Caco-2 (cell line): ENCODE results near the gene DCDC1. TPM values are rescaled to one million over a fixed set of nuclear protein-coding genes. Genes with fewer than 3 reads are reported as not detected.

ENCODE experiments used
- BruUV-seq: library from RNA; stranded (reverse); fragments of 400-500 nt; replicated peaks from 2 replicates; lab custom pipeline; 2021; lab: Mats Ljungman, UMichigan
- CTCF ChIA-PET: fragments of 300-600 bp; sonication (Branson Sonifier 250); formaldehyde crosslinking; loops from one replicate; lab custom pipeline; 2022; ENCODE audit warnings: antibody characterized with exemption; lab: Charles Lee
- POLR2A ChIA-PET: fragments of 300-600 bp; sonication (Branson Sonifier 250); formaldehyde crosslinking; loops from one replicate; lab custom pipeline; 2022; ENCODE audit warnings: antibody characterized with exemption; lab: Charles Lee
- DNase-seq, 2 experiments: peaks; one replicate each; pipeline versions ENCODE4 v3.0.0 to v3.0.0-alpha.2; 2020 to 2022
- H3K27me3 ChIP-seq: replicated peaks from 2 replicates; pipeline ENCODE4 v1.6.0; 2011; ENCODE audit warnings: low read length; ENCODE audit not compliant: control insufficient read depth, insufficient read depth
- H3K36me3 ChIP-seq: 2 replicates; pipeline ENCODE4 v1.5.1; 2011; ENCODE audit warnings: low read length; ENCODE audit not compliant: control insufficient read depth, insufficient read depth
- H3K4me1 ChIP-seq: fragments of 250-450 bp; sonication (Bioruptor Pico); 2 replicates; pipeline ENCODE4 v1.5.1; 2020; ENCODE audit warnings: mild to moderate bottlenecking
- H3K4me3 ChIP-seq: 2 replicates; pipeline ENCODE4 v1.5.1; 2011; ENCODE audit warnings: low read depth, mild to moderate bottlenecking, control low read depth, low read length
- H3K9me3 ChIP-seq: fragments of 250-450 bp; sonication (Bioruptor Pico); 2 replicates; pipeline ENCODE4 v1.5.1; 2020; ENCODE audit warnings: mild to moderate bottlenecking, moderate library complexity
- H3K27ac Mint-ChIP-seq: one replicate; pipeline ENCODE4 v1.8.0; 2022; ENCODE audit warnings: mixed read lengths; ENCODE audit not compliant: unreplicated experiment
- H3K27me3 Mint-ChIP-seq: one replicate; pipeline ENCODE4 v1.8.0; 2022; ENCODE audit warnings: mixed read lengths; ENCODE audit not compliant: insufficient read depth, unreplicated experiment
- H3K36me3 Mint-ChIP-seq: one replicate; pipeline ENCODE4 v1.8.0; 2022; ENCODE audit warnings: mild to moderate bottlenecking, mixed read lengths; ENCODE audit not compliant: insufficient read depth, unreplicated experiment
- H3K4me1 Mint-ChIP-seq: one replicate; pipeline ENCODE4 v1.8.0; 2022; ENCODE audit warnings: low read depth, mixed read lengths; ENCODE audit not compliant: unreplicated experiment
- H3K4me3 Mint-ChIP-seq: one replicate; pipeline ENCODE4 v1.8.0; 2022; ENCODE audit warnings: mild to moderate bottlenecking, moderate library complexity, mixed read lengths; ENCODE audit not compliant: unreplicated experiment
- H3K9me3 Mint-ChIP-seq: one replicate; pipeline ENCODE4 v1.8.0; 2022; ENCODE audit warnings: mixed read lengths; ENCODE audit not compliant: unreplicated experiment
- intact Hi-C: fragments of 100-400 bp; cut with micrococcal nuclease; formaldehyde crosslinking; loops from one replicate; pipeline ENCODE4 v1.10.0; 2022; ENCODE audit not compliant: unreplicated experiment
- total RNA-seq: library from RNA; stranded (reverse); gene quantifications from 2 replicates; pipeline ENCODE4 v1.2.3, GENCODE V29; 2022
- TF ChIP-seq, protein P1 (sequence below), 2 experiments: fragments of 200-600 bp in 1 of 2; IDR thresholded peaks; 1 replicate in 1 of 2; 2 replicates in 1 of 2; pipeline versions ENCODE4 v1.5.1 to v1.8.0; 2011 to 2022; ENCODE audit warnings: antibody characterized with exemption in 1 of 2, control low read depth in 1 of 2, inconsistent platforms in 1 of 2, low read depth in 1 of 2, low read length in 1 of 2, mild to moderate bottlenecking in 1 of 2, moderate library complexity in 1 of 2; ENCODE audit not compliant: insufficient read depth in 1 of 2, severe bottlenecking in 1 of 2, unreplicated experiment in 1 of 2

The DCDC1 gene
- total RNA-seq, 1 experiment from 2014 or later, result not detected

DNA sequence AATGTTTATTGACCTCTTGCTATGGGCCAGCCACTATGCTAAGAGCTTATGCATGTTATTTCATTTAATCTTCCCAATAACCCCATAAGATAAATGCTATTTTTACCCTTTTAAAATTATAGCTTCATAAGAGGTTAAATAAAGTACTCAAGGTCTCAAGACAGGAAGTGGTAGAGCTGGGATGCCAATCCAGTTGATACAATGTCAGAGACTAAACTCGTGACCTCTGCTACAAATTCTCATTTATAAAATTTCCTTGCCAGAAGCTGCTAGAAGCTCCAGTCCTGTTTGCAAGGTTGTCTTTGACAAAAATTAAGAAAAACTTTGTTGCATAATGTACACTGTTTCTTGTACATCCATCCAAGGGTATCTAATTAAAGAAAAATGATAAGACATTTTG is 517.4 kb downstream of the DCDC1 start:
- no peaks in the 10 kb centered on the region; the same call in 1 of the 2 replicates for H3K27me3 ChIP-seq
- Mint-ChIP-seq H3K4me3 (no peak overlapping the region), H3K27me3 (peaks cover 3% of the 10 kb centered on the region), H3K9me3 (no peaks in the 10 kb centered on the region), H3K4me1 (no peaks in the 10 kb centered on the region), H3K36me3 (no peaks in the 10 kb centered on the region), H3K27ac (no peak overlapping the region)
- intact Hi-C loops, result no loop called here
- H3K36me3 ChIP-seq, result no peaks in the 10 kb centered on the region
- no TSS peak for BruUV-seq
- H3K4me1 ChIP-seq, result no peaks in the 10 kb centered on the region
- H3K4me3 ChIP-seq, result no peak overlapping the region
- TF ChIP-seq, protein P1, sequence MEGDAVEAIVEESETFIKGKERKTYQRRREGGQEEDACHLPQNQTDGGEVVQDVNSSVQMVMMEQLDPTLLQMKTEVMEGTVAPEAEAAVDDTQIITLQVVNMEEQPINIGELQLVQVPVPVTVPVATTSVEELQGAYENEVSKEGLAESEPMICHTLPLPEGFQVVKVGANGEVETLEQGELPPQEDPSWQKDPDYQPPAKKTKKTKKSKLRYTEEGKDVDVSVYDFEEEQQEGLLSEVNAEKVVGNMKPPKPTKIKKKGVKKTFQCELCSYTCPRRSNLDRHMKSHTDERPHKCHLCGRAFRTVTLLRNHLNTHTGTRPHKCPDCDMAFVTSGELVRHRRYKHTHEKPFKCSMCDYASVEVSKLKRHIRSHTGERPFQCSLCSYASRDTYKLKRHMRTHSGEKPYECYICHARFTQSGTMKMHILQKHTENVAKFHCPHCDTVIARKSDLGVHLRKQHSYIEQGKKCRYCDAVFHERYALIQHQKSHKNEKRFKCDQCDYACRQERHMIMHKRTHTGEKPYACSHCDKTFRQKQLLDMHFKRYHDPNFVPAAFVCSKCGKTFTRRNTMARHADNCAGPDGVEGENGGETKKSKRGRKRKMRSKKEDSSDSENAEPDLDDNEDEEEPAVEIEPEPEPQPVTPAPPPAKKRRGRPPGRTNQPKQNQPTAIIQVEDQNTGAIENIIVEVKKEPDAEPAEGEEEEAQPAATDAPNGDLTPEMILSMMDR (IDR thresholded peaks at IDR 0.05; ENCODE audit: insufficient read depth in 1 of 2, low read depth in 1 of 2, low read length in 1 of 2, severe bottlenecking in 1 of 2, unreplicated experiment in 1 of 2), result no peak
- CTCF ChIA-PET, result no interaction called here
- POLR2A ChIA-PET, result no interaction called here
- DNase-seq, result no peak
- peaks cover 1% of the 10 kb centered on the region; the same call in 1 of the 2 replicates for H3K9me3 ChIP-seq

DNA sequence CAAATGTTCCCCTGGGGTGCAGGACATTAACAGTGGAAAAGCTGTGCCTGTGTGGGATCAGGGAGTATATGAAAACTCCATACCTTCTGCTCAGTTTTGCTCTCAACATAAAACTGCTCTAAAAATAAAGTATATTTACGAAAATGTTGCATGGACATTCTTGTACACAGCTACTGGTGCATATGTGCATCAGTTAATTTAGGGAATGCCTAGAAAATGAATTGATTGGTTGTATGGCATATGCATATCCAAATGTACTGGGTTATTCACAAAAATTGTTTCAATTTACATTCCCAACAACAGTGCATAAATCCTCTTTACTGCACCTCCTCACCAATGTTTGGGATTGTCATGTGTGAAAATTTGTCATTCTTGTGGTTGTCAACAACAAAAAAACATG is 532.3 kb downstream of the DCDC1 start:
- Mint-ChIP-seq H3K27ac (no peak overlapping the region), H3K9me3 (peaks cover 13% of the 10 kb centered on the region), H3K36me3 (no peaks in the 10 kb centered on the region), H3K4me1 (no peaks in the 10 kb centered on the region), H3K4me3 (no peak overlapping the region), H3K27me3 (peaks cover 9% of the 10 kb centered on the region)
- Histone ChIP-seq H3K4me3 (no peak overlapping the region), H3K4me1 (no peaks in the 10 kb centered on the region), H3K27me3 (no peaks in the 10 kb centered on the region), H3K9me3 (0 out of 2 replicates have a peak, but pooled peaks cover 4% of the 10 kb centered on the region), H3K36me3 (no peaks in the 10 kb centered on the region)
- no peak for DNase-seq
- TF ChIP-seq, protein P1 (IDR thresholded peaks at IDR 0.05; ENCODE audit: insufficient read depth in 1 of 2, low read depth in 1 of 2, low read length in 1 of 2, severe bottlenecking in 1 of 2, unreplicated experiment in 1 of 2), result no peak
- CTCF ChIA-PET, result no interaction called here
- POLR2A ChIA-PET, result no interaction called here
- no TSS peak for BruUV-seq
- intact Hi-C loops, result no loop called here

DNA sequence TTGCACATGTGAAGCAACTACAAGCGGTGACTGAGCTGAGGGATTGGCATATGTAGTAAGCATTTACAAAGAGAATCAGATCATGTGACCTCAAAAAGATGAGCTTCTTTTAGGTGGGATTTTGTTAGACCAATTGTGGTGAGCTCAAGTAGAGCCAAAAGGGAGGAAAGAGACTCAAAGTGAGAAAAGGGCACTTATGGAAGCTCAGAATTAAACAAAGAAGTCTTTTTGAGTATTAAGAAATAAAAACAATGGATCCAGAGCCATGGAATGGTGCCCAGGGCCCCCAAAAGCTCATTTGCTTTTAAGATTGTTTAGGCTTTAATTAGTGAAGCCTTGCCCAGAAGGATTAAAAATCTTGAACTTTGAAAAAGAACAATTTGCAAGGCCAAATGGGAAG is 536.7 kb downstream of the DCDC1 start:
- POLR2A ChIA-PET, result no interaction called here
- no TSS peak for BruUV-seq

More for the DNA sequence above, 536.7 kb downstream of the DCDC1 start:
- Mint-ChIP-seq H3K27ac (no peak overlapping the region), H3K36me3 (no peaks in the 10 kb centered on the region), H3K4me3 (no peak overlapping the region), H3K9me3 (peaks cover 13% of the 10 kb centered on the region), H3K4me1 (no peaks in the 10 kb centered on the region), H3K27me3 (peaks cover 18% of the 10 kb centered on the region)
- Histone ChIP-seq H3K4me3 (no peak overlapping the region), H3K36me3 (no peaks in the 10 kb centered on the region), H3K9me3 (0 out of 2 replicates have a peak, but pooled peaks cover 4% of the 10 kb centered on the region), H3K27me3 (no peaks in the 10 kb centered on the region; the same call in 1 of the 2 replicates), H3K4me1 (no peaks in the 10 kb centered on the region)
- no peak for DNase-seq
- CTCF ChIA-PET, result no interaction called here
- TF ChIP-seq, protein P1 (IDR thresholded peaks at IDR 0.05; ENCODE audit: insufficient read depth in 1 of 2, low read depth in 1 of 2, low read length in 1 of 2, severe bottlenecking in 1 of 2, unreplicated experiment in 1 of 2), result no peak
- intact Hi-C loops, result no loop called here
